Heart left ventricle (tissue), 13 donors: Measurements from ENCODE around the gene CDC25C.

Source experiments
- CTCF ChIP-seq, 12 donors: fragments of 200-600 bp; sonication (generic) in 4 of 12; IDR thresholded peaks; one replicate each; pipeline versions ENCODE4 v1.5.0 to v1.8.0; 2018 to 2022; ENCODE audit warnings: antibody characterized with exemption in 12 of 12, mild to moderate bottlenecking in 5 of 12
- POLR2A ChIP-seq, 2 donors: fragments of 450-650 bp; IDR thresholded peaks; one replicate each; pipeline ENCODE4 v1.6.1; 2017; ENCODE audit warnings: antibody characterized with exemption in 2 of 2, mild to moderate bottlenecking in 2 of 2, moderate library complexity in 2 of 2
- donor health status: ischemic (EF 13 %, LVEDD 7.1; RV severe dilation, severe dysfunction).
- donor health status: DM: no; HTN: yes; CAD: no.
- donor health status: DM: no; HTN: no; CAD: no.
- donor health status: ischemic (EF 25% LVEDD 6.9; RV normal size, moderate dysfunction).
- donor health status: ischemic (EF 25% LVEDD 5.7; RV mildly dilated, moderate dysfunction).
- donor health status: ischemic (EF 35%, LVEDD 5.7; RV mildly dilated, moderate dysfunction).
- donor health status: nonischemic (EF 11% LVEDD 7.7; RV severe dilation, severe dysfunction).
- donor health status: DM: yes; HTN: yes; CAD: no.
- donor health status: PGD.
- donor health status: ischemic (EF 29% LVEDD 5.4; RV normal size, mild dysfunction).
- donor health status: nonischemic (EF 23%, LVEDD 6.1; RV moderate dilation, normal function).

- TF ChIP-seq CTCF (IDR thresholded peaks at IDR 0.05), result no peak
- TF ChIP-seq POLR2A (IDR thresholded peaks at IDR 0.05), result no peak
These were observed 28.0 kb upstream of the CDC25C start for GRCh38 chr5:138359621-138360020.
